ENCODE results near the gene ESCO1. TPM values are rescaled to one million over a fixed set of nuclear protein-coding genes. Genes with fewer than 3 reads are reported as not detected.

Gene ESCO1
- total RNA-seq, 1 experiment from 2014 or later = 36.7 TPM

- Mint-ChIP-seq H3K27me3 (ENCODE audit: low read depth) (no peaks in the 10 kb centered on the region), H3K9me3 (no peaks in the 10 kb centered on the region), H3K27ac (no peak overlapping the region), H3K36me3 (ENCODE audit: insufficient read depth in 1 of 3, low read depth in 3 of 3) (peaks cover 8 to 55% (median 17%) of the 10 kb centered on the region in 3 experiments; a peak in 6 of 7 replicates), H3K4me3 (no peak overlapping the region), H3K4me1 (no peaks in the 10 kb centered on the region)
- no peak overlapping the region for H3T11ph ChIP-seq (ENCODE audit: low read length)
- H2BK15ac ChIP-seq (ENCODE audit: low read depth, low read length) = no peak overlapping the region
- H3K79me2 ChIP-seq (ENCODE audit: insufficient read depth, low read length) = no peaks in the 10 kb centered on the region
- H3K23ac ChIP-seq (ENCODE audit: insufficient read length, low read depth, low read length) = no peak overlapping the region
- no peak overlapping the region for H2BK12ac ChIP-seq (ENCODE audit: insufficient read length, low read depth, low read length)
- H2AFZ ChIP-seq (ENCODE audit: low read length) = no peak overlapping the region
- no peaks in the 10 kb centered on the region for H3K79me1 ChIP-seq (ENCODE audit: insufficient read depth, low read depth, low read length, poor library complexity, severe bottlenecking)
- H3K9ac ChIP-seq (ENCODE audit: extremely low read depth, insufficient read length, low read length) = no peak overlapping the region
- H3K27ac ChIP-seq (ENCODE audit: insufficient read length, low read depth, low read length) = no peak overlapping the region
- no peak overlapping the region for H3K4me2 ChIP-seq (ENCODE audit: insufficient read depth, insufficient read length, low read length)
- H2AK5ac ChIP-seq (ENCODE audit: insufficient read length, low read length) = no peak overlapping the region
- H2BK5ac ChIP-seq (ENCODE audit: insufficient read length, low read length) = no peak overlapping the region
- no peak for DNase-seq
- H3K9me3 ChIP-seq (ENCODE audit: control insufficient read depth, low read depth, low read length) = no peaks in the 10 kb centered on the region
- H3K23me2 ChIP-seq (ENCODE audit: insufficient read length, low read depth, low read length, poor library complexity, severe bottlenecking) = no peaks in the 10 kb centered on the region
- no peak overlapping the region for H3K14ac ChIP-seq (ENCODE audit: insufficient read depth, low read length)
- H2BK120ac ChIP-seq (ENCODE audit: low read depth, low read length, poor library complexity, severe bottlenecking) = no peak overlapping the region
- TF ChIP-seq CTCF (conservative IDR thresholded peaks at IDR 0.05) = no peak
- H4K8ac ChIP-seq (replicated peaks; ENCODE audit: insufficient read length, low read depth, low read length) = no peak overlapping the region
- no peak overlapping the region for H3K4ac ChIP-seq (ENCODE audit: low read depth, low read length)
- no peaks in the 10 kb centered on the region for H4K20me1 ChIP-seq (ENCODE audit: control insufficient read depth, insufficient read depth, insufficient read length)
- H4K91ac ChIP-seq (ENCODE audit: insufficient read length, low read depth, low read length) = no peak overlapping the region
- no peak overlapping the region for H3K56ac ChIP-seq (ENCODE audit: insufficient read length, low read depth, low read length)
- no peaks in the 10 kb centered on the region for H3K4me1 ChIP-seq (ENCODE audit: insufficient read depth, low read length)
- no CpG with 5 or more reads among the region's 3 CpGs for WGBS (ENCODE audit: extremely low coverage, insufficient read length, low lambda C conversion rate)
- H3K18ac ChIP-seq (ENCODE audit: insufficient read length, low read depth, low read length) = no peak overlapping the region
- H3K27me3 ChIP-seq (ENCODE audit: insufficient read depth, low read length) = no peaks in the 10 kb centered on the region
- no peak overlapping the region for H4K5ac ChIP-seq (ENCODE audit: insufficient read length, low read depth, low read length)
- H2BK20ac ChIP-seq (ENCODE audit: low read depth, low read length, poor library complexity, severe bottlenecking) = no peak overlapping the region
These were observed 62.3 kb downstream of the ESCO1 start for GRCh38 chr18:21538230-21538629.

All from H9 (cell line).